Measurements from ENCODE around the gene LILRB1. TPM values are rescaled to one million over a fixed set of nuclear protein-coding genes. Genes with fewer than 3 reads are reported as not detected.
"Not testable (repeated sequence)": the region's sequence is repeated elsewhere in the genome, so short reads cannot be mapped to it uniquely, and the experiment has no call there.

Gene LILRB1
- total RNA-seq, 1 experiment from 2014 or later = not detected

GRCh38 chr19:54677217-54677616 lies 46.9 kb downstream of the LILRB1 start:
- Histone ChIP-seq H3K36me3 (ENCODE audit: low read depth, low read length) (no peaks in the 10 kb centered on the region), H3K9ac (ENCODE audit: low read length) (no peak overlapping the region), H3K4me2 (ENCODE audit: low read length) (no peak overlapping the region), H2AFZ (ENCODE audit: low read length) (no peak overlapping the region), H3K9me2 (replicated peaks; ENCODE audit: low read length) (no peaks in the 10 kb centered on the region), H3K9me3 (ENCODE audit: low read length) (no peaks in the 10 kb centered on the region), H3K27ac (ENCODE audit: low read length) (no peak overlapping the region), H3K79me2 (ENCODE audit: low read length) (no peaks in the 10 kb centered on the region), H3K4me3 (ENCODE audit: low read length) (no peak overlapping the region), H3K4me1 (ENCODE audit: insufficient read depth, low read length) (no peaks in the 10 kb centered on the region), H3F3A (ENCODE audit: low read length, unreplicated experiment) (no peaks in the 10 kb centered on the region), H3K27me3 (ENCODE audit: low read length) (peaks cover 30% of the 10 kb centered on the region), H4K20me1 (ENCODE audit: low read length) (no peaks in the 10 kb centered on the region)
- BruUV-seq (replicated peaks) = no TSS peak
- TF ChIP-seq EZH2phosphoT487 (IDR thresholded peaks at IDR 0.05; ENCODE audit: borderline replicate concordance, low read length) = no peak
- TF ChIP-seq EZH2 (IDR thresholded peaks at IDR 0.05; ENCODE audit: low read length, unreplicated experiment) = no peak
- TF ChIP-seq, protein P1, sequence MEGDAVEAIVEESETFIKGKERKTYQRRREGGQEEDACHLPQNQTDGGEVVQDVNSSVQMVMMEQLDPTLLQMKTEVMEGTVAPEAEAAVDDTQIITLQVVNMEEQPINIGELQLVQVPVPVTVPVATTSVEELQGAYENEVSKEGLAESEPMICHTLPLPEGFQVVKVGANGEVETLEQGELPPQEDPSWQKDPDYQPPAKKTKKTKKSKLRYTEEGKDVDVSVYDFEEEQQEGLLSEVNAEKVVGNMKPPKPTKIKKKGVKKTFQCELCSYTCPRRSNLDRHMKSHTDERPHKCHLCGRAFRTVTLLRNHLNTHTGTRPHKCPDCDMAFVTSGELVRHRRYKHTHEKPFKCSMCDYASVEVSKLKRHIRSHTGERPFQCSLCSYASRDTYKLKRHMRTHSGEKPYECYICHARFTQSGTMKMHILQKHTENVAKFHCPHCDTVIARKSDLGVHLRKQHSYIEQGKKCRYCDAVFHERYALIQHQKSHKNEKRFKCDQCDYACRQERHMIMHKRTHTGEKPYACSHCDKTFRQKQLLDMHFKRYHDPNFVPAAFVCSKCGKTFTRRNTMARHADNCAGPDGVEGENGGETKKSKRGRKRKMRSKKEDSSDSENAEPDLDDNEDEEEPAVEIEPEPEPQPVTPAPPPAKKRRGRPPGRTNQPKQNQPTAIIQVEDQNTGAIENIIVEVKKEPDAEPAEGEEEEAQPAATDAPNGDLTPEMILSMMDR (conservative IDR thresholded peaks at IDR 0.05; ENCODE audit: low read depth, low read length) = no peak
- intact Hi-C loops (cut with micrococcal nuclease) = no loop called here
- DNase-seq (no peak), ATAC-seq (no peak)
- ChIA-PET POLR2A (ENCODE audit: unreplicated experiment) (no interaction called here), CTCF (interaction anchor here (0.6 kb wide), 1 partner anchor 582 kb away, joined by 4 read pairs; no protein-coding TSS in a partner anchor)

DNA sequence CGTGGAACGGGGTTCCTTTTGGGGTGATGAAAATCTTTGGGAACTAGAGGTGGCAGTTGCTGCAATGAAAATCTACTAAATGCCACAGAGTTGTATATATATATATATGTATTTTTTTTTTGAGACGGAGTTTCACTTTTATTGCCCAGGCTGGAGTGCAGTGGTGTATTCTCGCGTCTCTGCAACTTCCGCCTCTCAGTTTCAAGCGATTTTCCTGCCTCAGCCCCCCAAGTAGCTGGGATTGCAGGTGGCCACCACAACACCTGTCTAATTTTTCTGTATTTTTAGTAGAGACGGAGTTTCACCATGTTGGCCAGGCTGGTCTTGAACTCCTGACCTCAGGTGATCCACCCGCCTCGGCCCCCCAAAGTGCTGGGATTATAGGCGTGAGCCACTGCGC lies 51.3 kb downstream of the LILRB1 start:
- H3K4me3 ChIP-seq (ENCODE audit: low read length); DNase-seq; H2AFZ ChIP-seq (ENCODE audit: low read length); H4K20me1 ChIP-seq (ENCODE audit: low read length); BruUV-seq (replicated peaks); CTCF ChIA-PET; H3K9me2 ChIP-seq (replicated peaks; ENCODE audit: low read length); H3K36me3 ChIP-seq (ENCODE audit: low read depth, low read length); H3K4me2 ChIP-seq (ENCODE audit: low read length); H3K4me1 ChIP-seq (ENCODE audit: insufficient read depth, low read length); H3K9ac ChIP-seq (ENCODE audit: low read length); intact Hi-C loops (cut with micrococcal nuclease); ATAC-seq; H3K9me3 ChIP-seq (ENCODE audit: low read length); H3K79me2 ChIP-seq (ENCODE audit: low read length); H3K27ac ChIP-seq (ENCODE audit: low read length); POLR2A ChIA-PET (ENCODE audit: unreplicated experiment); H3F3A ChIP-seq (ENCODE audit: low read length, unreplicated experiment): not testable (repeated sequence)
- peaks cover 40% of the 10 kb centered on the region for H3K27me3 ChIP-seq (ENCODE audit: low read length)

GRCh38 chr19:54682306-54682856 lies 52.1 kb downstream of the LILRB1 start:
- no peak overlapping the region for H3K9ac ChIP-seq (ENCODE audit: low read length)
- intact Hi-C loops (cut with micrococcal nuclease) = no loop called here
- no peaks in the 10 kb centered on the region for H3K9me3 ChIP-seq (ENCODE audit: low read length)
- no peak for ATAC-seq
- H3K4me2 ChIP-seq (ENCODE audit: low read length) = no peak overlapping the region
- H3K9me2 ChIP-seq (replicated peaks; ENCODE audit: low read length) = no peaks in the 10 kb centered on the region
- ChIA-PET CTCF (interaction anchor here (0.5 to 0.8 kb wide), 2 partner anchors 8 to 227 kb away, joined by 3 to 4 read pairs; no protein-coding TSS in a partner anchor), POLR2A (ENCODE audit: unreplicated experiment) (no interaction called here)
- no peaks in the 10 kb centered on the region for H3K36me3 ChIP-seq (ENCODE audit: low read depth, low read length)
- no peaks in the 10 kb centered on the region for H4K20me1 ChIP-seq (ENCODE audit: low read length)
- DNase-seq = no peak
- TF ChIP-seq, protein P1 (conservative IDR thresholded peaks at IDR 0.05; ENCODE audit: low read depth, low read length) = no peak
- no peak for TF ChIP-seq EZH2 (IDR thresholded peaks at IDR 0.05; ENCODE audit: low read length, unreplicated experiment)
- no peak for TF ChIP-seq EZH2phosphoT487 (IDR thresholded peaks at IDR 0.05; ENCODE audit: borderline replicate concordance, low read length)
- no peak overlapping the region for H2AFZ ChIP-seq (ENCODE audit: low read length)
- H3K27me3 ChIP-seq (ENCODE audit: low read length) = peaks cover 46% of the 10 kb centered on the region
- H3F3A ChIP-seq (ENCODE audit: low read length, unreplicated experiment) = no peaks in the 10 kb centered on the region
- BruUV-seq (replicated peaks) = no TSS peak
- no peak overlapping the region for H3K4me3 ChIP-seq (ENCODE audit: low read length)
- H3K4me1 ChIP-seq (ENCODE audit: insufficient read depth, low read length) = no peaks in the 10 kb centered on the region
- H3K79me2 ChIP-seq (ENCODE audit: low read length) = no peaks in the 10 kb centered on the region
- no peak overlapping the region for H3K27ac ChIP-seq (ENCODE audit: low read length)
